SHP77 (cell line): Measurements from ENCODE around the gene TIPIN.
"Not testable (repeated sequence)": the region's sequence is repeated elsewhere in the genome, so short reads cannot be mapped to it uniquely, and the experiment has no call there.

Experiments used
- DNase-seq, 2 experiments: peaks; one replicate each; lab custom pipeline; 2025; lab: John Stamatoyannopoulos, UW

TIPIN gene

GRCh38 chr15:66356359-66357236 lies at the start of gene TIPIN:
Gene TIPIN, minus strand, starts transcription at chr15:66356685. Its CDS starts 3,738 bp downstream, at chr15:66352947.
- DNase-seq = peak; percentile 96 to 99

GRCh38 chr15:66405615-66406014 lies 49.1 kb upstream of the TIPIN start:
- peak; percentile 61 to 72 for DNase-seq

- DNase-seq = no peak
These were observed 48.5 kb upstream of the TIPIN start for GRCh38 chr15:66405007-66405406.

- DNase-seq = no peak
These were observed 48.0 kb upstream of the TIPIN start for GRCh38 chr15:66404532-66404931.

- no peak for DNase-seq
These were observed 47.6 kb upstream of the TIPIN start for GRCh38 chr15:66404122-66404521.

GRCh38 chr15:66403323-66403722 lies 46.8 kb upstream of the TIPIN start:
- no peak for DNase-seq

GRCh38 chr15:66402761-66403284 lies 46.3 kb upstream of the TIPIN start:
- DNase-seq = no peak

- no peak for DNase-seq
These were observed 44.9 kb upstream of the TIPIN start for GRCh38 chr15:66401130-66402021.

GRCh38 chr15:66400351-66400774 lies 43.9 kb upstream of the TIPIN start:
- no peak for DNase-seq

- no peak for DNase-seq
These were observed 42.8 kb upstream of the TIPIN start for GRCh38 chr15:66399276-66399675.

- no peak for DNase-seq
These were observed 38.4 kb upstream of the TIPIN start for GRCh38 chr15:66394915-66395314.

- no peak for DNase-seq
These were observed 38.0 kb upstream of the TIPIN start for GRCh38 chr15:66394472-66394871.

GRCh38 chr15:66393037-66393436 lies 36.6 kb upstream of the TIPIN start:
- DNase-seq = not testable (repeated sequence)

GRCh38 chr15:66390678-66391077 lies 34.2 kb upstream of the TIPIN start:
- DNase-seq = no peak

GRCh38 chr15:66389859-66390381 lies 33.4 kb upstream of the TIPIN start:
- DNase-seq = no peak

GRCh38 chr15:66389098-66389858 lies 32.8 kb upstream of the TIPIN start:
- no peak for DNase-seq

- no peak for DNase-seq
These were observed 32.1 kb upstream of the TIPIN start for GRCh38 chr15:66388576-66388975.

GRCh38 chr15:66388043-66388363 lies 31.5 kb upstream of the TIPIN start:
- DNase-seq = no peak

- DNase-seq = peak; percentile 21 to 78
These were observed 30.9 kb upstream of the TIPIN start for GRCh38 chr15:66387163-66388042.
